Occipital lobe (tissue), 2 donors: Measurements from ENCODE around the gene NDUFS6. TPM values are rescaled to one million over a fixed set of nuclear protein-coding genes. Genes with fewer than 3 reads are reported as not detected.
"Not testable (repeated sequence)": the region's sequence is repeated elsewhere in the genome, so short reads cannot be mapped to it uniquely, and the experiment has no call there.

Experiments used
- DNase-seq: peaks from one replicate; lab custom pipeline; 2025; lab: John Stamatoyannopoulos, UW
- total RNA-seq: library from RNA; depleted of rRNA; stranded (reverse); fragments of >200 nt; gene quantifications from one replicate; pipeline ENCODE4 v1.2.3, GENCODE V29; 2014

NDUFS6 gene
- total RNA-seq, 1 donor from 2014 or later = 12.9 TPM

DNA sequence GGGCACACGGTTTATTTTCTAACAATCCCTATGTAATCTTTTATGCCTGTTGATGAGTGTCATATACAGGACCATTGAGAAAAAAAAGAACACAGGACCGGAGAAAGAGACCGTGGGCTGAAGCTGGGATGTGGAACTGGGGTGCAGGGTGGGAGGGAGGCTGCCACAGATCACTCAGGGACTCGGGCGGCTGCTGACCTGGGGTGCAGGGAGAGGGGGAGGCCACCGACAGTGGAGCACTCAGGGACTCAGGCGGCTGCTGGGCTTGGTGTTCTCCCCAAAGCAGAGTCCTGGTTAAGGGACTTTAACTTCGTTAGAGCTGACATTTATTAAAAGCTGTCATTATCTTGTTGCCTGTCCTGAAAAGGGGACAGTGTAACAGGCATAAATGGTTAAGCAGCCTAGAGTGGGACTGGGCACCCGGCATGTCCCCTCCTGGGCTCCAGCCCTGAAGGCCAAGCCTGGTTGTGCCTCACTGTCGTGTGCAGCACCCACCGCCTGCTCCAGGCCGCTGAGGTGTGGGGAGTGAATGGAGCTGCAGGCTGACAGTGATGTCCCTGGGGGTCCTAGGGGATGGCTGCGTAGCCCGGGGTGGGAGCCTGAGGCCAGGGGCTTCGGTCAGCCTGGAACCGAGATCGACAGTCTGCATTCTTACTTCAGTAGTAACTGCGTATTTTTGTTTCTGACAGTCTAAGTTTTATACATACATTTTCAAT, 14.0 kb downstream of the NDUFS6 start:
- no peak for DNase-seq

- no peak for DNase-seq
These were observed 14.7 kb downstream of the NDUFS6 start for GRCh38 chr5:1815881-1816292.

GRCh38 chr5:1816495-1817089, 15.4 kb downstream of the NDUFS6 start:
- DNase-seq = not testable (repeated sequence)

DNA sequence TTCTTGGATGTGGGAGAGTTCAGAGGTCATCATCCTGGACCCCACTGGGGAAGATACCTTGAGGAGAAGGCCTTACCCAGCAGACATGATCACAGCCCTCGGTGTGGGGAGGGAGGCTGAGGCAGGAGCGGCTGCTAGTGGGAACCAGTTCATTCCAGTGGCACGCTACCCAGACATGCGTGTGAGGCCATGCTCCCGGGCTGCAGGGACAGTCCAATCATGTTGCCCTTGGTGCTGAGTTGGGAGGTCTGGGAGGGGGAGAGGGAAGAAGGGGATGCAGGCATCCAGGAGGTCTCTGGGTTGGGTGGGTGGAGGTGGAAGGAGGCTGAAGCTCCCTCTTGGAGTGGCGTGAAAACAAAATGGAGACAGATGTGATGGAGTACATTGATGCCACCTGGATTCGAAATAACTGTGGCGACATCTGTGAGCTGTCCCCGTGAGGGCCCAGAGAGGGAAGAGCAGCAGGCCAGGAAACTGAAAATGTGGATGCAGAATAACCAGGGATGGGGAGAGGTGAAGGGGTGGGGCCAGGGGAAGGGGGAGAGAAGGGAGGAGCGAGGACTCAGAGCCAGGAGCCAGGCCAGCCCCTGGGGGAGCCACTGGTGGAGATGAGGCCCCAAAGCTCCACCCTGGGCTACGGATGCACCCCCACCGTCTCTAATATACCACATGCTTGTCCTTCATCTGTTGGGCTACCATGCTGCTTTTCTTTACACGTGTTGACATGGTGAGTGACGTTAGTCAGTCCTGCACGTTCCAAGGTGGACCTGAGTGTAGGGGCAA, 16.2 kb downstream of the NDUFS6 start:
- no peak for DNase-seq

DNA sequence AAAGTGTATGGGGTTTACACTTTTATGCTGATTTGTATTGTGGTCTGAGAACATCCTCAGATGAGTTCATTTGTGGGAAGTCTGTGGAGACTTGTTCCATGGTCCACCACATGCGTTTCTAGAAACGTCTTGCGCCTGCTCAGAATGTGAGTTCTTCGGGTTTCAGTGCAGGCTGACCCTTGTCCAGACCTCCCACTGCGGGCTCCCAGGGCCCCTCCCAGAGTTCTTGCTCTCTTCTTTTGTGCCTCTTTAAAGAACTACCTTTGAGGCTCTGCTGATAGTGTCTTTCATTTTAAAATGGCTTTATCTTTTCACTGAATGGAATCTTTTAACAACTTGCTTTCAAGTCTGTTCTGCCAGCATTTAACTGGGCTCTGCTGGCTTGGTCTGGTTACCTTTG, 17.6 kb downstream of the NDUFS6 start:
- no peak for DNase-seq

DNA sequence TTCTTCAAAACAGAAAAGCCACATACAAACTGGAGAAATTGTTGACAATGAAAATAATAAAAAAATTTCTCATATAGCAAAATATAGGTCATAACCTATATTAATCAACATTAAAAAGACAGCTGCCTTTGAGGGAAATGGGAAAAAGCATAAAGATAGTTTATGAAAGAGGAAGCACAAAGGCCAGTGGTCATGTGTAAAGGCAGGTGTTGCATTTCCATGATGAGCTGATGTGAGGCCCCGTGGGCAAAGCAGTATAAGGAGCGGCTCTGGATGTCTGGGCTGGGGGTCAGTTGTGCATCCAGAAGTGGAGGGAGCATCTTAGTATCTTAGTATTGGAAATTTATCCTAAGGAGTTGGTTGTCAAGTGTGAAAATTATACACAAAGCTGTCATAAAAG, 18.3 kb downstream of the NDUFS6 start:
- DNase-seq = no peak

DNA sequence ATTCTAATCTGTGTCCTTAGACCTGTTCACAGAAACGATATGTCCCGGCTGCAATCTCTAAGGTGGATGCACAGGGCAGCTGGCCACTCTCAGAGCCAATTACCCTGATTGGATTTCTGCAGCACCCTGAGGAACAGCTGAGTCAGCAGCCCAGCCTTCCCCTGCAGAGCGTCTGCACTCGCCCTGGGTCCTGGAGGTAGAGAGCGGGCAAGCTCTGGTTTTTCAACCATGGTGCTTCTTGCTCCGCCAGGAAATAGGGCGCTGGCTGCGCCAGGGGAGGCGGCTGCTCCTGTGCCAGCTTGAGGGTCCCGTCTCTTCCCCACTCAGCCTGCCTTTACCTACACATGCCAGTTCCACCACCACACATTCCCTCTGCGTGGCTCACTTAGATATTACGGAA, 19.2 kb downstream of the NDUFS6 start:
- DNase-seq = no peak

DNA sequence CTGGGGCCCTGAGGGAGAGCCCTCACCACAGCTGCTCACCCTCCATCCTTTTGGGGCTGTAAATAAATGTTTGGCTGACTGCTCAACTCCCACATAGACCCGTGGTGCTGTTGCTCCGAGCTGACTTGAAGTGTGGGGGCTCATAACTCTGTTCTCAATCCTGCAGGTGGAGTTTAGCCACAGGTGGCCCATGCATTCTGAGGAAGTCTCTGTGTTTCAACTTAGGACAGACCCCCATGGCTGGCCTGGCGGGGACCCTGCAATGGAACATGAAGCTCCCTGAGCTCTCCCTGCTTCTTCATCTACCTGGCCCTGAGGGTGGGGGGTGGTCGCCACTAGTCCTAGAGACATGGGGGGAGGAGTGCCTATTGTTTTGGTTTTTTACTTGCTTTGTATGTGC, 19.7 kb downstream of the NDUFS6 start:
- DNase-seq = no peak

DNA sequence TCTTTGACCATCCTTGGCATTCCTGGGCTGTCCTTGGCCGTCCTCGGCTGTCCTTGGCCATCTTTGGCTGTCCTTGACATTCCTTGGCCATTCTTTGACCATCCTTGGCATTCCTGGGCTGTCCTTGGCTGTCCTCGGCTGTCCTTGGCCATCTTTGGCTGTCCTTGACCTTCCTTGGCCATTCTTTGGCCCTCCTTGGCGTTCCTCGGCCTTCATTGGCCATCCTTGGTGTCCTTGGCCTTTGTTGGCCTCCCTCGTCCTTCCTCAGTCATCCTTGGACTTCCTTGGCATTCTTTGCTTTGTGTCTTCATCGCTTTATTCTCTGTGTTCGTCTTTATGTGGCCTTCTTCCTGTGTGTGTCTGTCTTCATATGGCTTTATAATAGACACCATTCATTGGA, 20.7 kb downstream of the NDUFS6 start:
- DNase-seq = no peak

DNA sequence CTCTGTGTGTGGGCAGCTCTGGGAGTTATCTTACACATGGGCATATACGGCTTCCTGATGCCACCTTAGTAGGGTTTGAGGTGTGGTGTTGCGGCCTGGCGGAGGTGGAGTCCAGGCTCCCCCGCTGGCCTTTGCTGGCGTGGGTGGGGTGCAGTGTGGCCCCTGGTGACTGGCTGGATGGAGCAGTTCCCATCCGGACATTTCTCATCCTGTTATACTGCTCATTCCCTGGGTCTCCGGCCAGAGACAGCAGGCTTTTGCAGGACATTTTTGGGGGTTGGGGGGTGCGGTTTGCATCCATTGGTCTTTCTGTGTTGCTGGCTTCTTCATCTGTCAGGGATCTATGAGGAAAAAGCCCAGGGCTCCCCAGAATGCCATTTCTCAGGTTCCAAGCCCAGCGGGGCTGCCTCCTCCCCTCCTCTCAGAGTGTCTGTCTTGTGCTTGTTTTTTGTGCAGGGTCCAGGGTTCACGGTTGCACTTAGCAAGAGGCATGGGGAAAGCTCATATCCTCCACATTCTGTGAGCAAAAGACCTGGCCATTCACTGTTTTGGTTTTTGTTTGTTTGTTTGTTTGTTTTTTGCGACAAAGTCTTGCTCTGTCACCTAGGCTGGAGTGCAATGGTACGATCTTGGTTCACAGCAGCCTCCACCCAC, 22.3 kb downstream of the NDUFS6 start:
- no peak for DNase-seq

- no peak for DNase-seq
These were observed 23.1 kb downstream of the NDUFS6 start for GRCh38 chr5:1824109-1824821.

DNA sequence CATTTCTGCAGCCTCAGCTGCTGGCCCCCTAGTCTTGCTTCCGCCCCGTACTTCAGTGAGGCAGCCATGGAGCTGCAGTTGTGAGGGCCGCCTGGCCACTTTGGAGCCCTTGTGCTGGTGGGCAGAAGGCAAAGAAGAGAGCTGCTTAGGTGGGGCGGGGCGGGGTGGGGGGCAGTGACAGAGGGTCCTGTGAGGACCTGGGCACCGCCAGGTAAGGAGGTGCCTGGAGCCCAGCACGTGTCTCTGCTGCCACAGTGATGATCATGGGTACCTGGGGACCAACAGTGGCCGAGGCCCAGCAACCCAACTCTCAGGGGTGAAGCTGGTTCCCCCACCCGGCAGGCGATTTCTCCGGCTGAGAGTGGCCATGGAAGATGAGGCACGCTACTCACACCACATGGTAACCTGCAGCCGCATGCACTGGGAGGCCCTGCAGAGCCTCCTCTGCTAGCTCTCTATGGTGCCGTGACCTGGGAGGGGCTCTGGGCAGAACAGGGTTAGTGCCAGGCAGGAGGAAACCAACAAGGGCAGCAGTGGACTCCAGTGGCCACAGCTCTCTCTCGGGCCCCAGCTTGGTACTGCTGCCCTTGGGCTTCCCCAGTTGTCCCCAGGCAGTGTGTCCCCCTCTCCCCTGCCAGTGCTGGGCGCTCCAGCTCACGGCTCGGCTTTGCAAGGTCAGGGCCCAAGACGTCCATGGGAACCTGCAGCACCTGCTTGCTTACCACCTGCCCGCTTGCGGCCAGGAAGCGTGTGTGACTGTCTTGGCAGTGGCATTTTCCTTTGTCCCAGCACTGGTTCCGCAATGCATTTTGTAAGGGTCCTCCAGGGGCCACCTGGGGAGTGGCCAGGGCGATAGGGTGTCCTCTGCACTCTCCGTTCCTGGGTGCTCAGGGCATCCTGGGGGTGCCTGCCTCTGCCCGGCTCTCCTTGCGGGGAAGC, 24.0 kb downstream of the NDUFS6 start:
- DNase-seq = no peak

GRCh38 chr5:1826235-1826980, 25.2 kb downstream of the NDUFS6 start:
- no peak for DNase-seq

GRCh38 chr5:1827025-1827885, 26.0 kb downstream of the NDUFS6 start:
- DNase-seq = no peak

DNA sequence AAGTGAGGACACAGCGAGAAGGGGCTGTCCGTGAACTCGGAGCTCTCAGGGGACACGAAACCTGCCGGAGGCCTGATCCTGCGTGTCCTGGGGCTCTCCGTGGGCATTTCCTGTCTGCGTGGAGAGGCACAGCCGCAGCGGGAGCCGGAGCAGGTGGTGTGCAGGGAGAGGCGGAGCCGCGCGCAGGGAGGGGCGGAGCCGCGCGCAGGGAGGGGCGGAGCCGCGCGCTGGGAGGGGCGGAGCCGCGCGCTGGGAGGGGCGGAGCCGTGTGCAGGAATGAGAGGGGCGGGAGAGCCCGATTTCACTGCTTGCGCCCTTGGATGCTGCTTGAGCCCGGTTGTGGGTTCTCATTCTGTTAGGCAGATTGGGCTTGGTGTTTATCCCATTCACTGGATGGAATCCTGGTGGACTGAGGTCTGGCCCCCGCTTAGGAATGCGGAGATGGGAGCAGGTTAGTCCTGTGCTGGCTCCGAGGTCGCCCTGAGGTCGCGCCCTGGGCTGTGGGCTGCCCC, 26.7 kb downstream of the NDUFS6 start:
- DNase-seq = no peak

- DNase-seq = no peak
These were observed 29.5 kb downstream of the NDUFS6 start for GRCh38 chr5:1830571-1831228.

DNA sequence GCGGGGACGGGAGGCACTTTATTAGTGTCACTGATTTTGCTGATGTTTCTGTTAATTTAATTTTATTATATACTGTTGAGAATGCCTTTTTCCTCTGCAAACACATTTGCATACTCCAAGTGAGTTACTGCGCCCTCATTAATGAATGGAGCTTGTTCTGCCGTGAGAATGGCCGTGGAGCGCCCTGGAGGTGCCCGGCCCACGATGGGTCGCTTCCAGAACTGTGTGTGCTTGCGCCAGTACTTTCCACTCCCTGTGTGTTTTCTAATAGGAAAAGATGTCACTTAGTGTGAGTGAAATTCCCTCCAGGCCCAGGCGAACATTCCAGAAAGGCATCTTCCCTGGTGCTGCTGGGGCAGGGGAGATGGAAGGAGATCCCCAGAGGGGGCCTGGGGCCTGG, 30.1 kb downstream of the NDUFS6 start:
- no peak for DNase-seq
